ENCODE results near the gene RGS4.

The RGS4 gene

DNA sequence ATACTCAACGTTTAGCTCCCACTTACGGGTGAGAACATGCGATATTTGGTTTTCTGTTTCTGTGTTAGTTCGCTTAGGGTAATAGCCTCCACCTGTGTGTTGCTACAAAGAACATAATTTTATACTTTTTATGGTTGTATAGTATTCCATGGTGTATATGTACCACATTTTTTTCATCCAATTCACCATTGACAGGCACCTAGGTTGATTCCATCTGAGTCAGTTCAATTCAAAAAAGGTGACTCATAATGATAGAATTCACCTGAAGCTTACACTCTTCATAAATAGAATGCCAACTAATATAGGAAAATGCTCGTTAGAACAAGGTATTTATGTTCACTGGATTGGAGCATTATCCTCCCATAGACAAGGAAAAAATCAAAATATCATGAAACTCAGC is 38.5 kb downstream of the RGS4 start:
- FAIRE-seq (no peak), DNase-seq (ENCODE audit: insufficient read length, low spot score) (no peak)
- TF ChIP-seq POU2F2 (IDR thresholded peaks at IDR 0.05; ENCODE audit: low read depth, low read length) (no peak), POLR2A (IDR thresholded peaks at IDR 0.05; ENCODE audit: low read depth, low read length) (no peak), TAF1 (IDR thresholded peaks at IDR 0.05; ENCODE audit: low read depth, low read length) (no peak), POLR2AphosphoS5 (IDR thresholded peaks at IDR 0.05; ENCODE audit: low read depth, low read length) (no peak), PAX5 (IDR thresholded peaks at IDR 0.05; ENCODE audit: insufficient read depth, low read length, severe bottlenecking) (no peak), SPI1 (IDR thresholded peaks at IDR 0.05; ENCODE audit: low read depth, low read length) (no peak)

DNA sequence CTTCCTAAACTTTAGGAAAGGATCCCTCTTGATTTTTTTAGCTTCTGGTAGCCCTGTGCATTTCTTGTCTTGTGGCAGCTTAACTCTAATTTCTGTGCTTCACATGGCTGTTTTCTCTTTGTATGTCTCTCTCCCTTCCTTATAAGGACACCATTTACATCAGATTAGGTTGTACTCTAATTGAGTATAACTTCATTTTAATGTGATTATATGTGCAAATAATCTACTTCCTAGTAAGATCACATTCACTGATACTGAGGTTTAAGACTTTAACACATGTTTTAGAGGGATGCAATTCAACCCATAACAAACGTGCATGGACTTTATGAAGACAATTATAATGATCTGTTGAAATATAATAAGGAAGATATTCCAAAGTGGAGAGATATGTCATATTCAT is 46.7 kb downstream of the RGS4 start:
- TF ChIP-seq POLR2A (IDR thresholded peaks at IDR 0.05; ENCODE audit: low read depth, low read length) (no peak), TAF1 (IDR thresholded peaks at IDR 0.05; ENCODE audit: low read depth, low read length) (no peak), SPI1 (IDR thresholded peaks at IDR 0.05; ENCODE audit: low read depth, low read length) (no peak), POU2F2 (IDR thresholded peaks at IDR 0.05; ENCODE audit: low read depth, low read length) (no peak), PAX5 (IDR thresholded peaks at IDR 0.05; ENCODE audit: insufficient read depth, low read length, severe bottlenecking) (no peak), POLR2AphosphoS5 (IDR thresholded peaks at IDR 0.05; ENCODE audit: low read depth, low read length) (no peak)
- FAIRE-seq (no peak), DNase-seq (ENCODE audit: insufficient read length, low spot score) (no peak)

DNA sequence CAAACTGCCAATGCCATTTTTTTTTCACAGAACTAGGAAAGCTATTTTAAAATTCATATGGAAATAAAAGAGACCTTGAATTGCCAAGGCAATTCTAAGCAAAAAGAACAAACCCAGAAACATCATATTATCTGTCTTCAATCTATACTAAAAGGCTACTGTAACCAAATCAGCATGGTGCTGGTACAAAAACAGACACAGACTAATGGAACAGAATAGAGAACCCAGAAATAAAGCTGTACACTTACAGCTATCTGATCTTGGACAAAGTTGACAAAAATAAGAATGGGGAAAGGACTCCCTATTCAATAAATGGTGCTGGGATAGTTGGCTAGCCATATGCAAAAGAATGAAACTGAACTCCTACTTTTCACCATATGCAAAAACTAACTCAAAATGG is 50.5 kb downstream of the RGS4 start:
- DNase-seq (ENCODE audit: insufficient read length, low spot score): no peak
- TF ChIP-seq POU2F2 (IDR thresholded peaks at IDR 0.05; ENCODE audit: low read depth, low read length) (no peak), PAX5 (IDR thresholded peaks at IDR 0.05; ENCODE audit: insufficient read depth, low read length, severe bottlenecking) (no peak), TAF1 (IDR thresholded peaks at IDR 0.05; ENCODE audit: low read depth, low read length) (no peak), POLR2AphosphoS5 (IDR thresholded peaks at IDR 0.05; ENCODE audit: low read depth, low read length) (no peak), SPI1 (IDR thresholded peaks at IDR 0.05; ENCODE audit: low read depth, low read length) (no peak), POLR2A (IDR thresholded peaks at IDR 0.05; ENCODE audit: low read depth, low read length) (no peak)
- no peak for FAIRE-seq

DNA sequence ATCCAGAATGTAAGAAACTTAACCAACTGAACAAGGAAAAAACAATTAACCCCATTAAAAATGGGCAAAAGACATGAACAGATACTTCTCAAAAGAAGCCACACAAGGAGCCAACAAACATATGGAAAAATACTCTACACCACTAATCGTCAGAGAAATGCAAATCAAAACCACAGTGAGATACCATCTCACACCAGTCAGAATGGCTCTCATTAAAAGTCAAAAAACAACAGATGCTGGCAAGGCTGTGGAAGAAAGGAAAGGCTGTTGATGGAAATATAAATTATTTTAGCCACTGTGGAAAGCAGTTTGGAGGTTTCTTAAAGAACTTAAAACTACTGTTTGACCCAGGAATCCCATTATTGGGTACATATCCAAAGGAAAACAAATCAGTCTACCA is 51.2 kb downstream of the RGS4 start:
- TF ChIP-seq TAF1 (IDR thresholded peaks at IDR 0.05; ENCODE audit: low read depth, low read length) (no peak), POU2F2 (IDR thresholded peaks at IDR 0.05; ENCODE audit: low read depth, low read length) (no peak), SPI1 (IDR thresholded peaks at IDR 0.05; ENCODE audit: low read depth, low read length) (no peak), POLR2A (IDR thresholded peaks at IDR 0.05; ENCODE audit: low read depth, low read length) (no peak), POLR2AphosphoS5 (IDR thresholded peaks at IDR 0.05; ENCODE audit: low read depth, low read length) (no peak), PAX5 (IDR thresholded peaks at IDR 0.05; ENCODE audit: insufficient read depth, low read length, severe bottlenecking) (no peak)
- FAIRE-seq (no peak), DNase-seq (ENCODE audit: insufficient read length, low spot score) (no peak)

DNA sequence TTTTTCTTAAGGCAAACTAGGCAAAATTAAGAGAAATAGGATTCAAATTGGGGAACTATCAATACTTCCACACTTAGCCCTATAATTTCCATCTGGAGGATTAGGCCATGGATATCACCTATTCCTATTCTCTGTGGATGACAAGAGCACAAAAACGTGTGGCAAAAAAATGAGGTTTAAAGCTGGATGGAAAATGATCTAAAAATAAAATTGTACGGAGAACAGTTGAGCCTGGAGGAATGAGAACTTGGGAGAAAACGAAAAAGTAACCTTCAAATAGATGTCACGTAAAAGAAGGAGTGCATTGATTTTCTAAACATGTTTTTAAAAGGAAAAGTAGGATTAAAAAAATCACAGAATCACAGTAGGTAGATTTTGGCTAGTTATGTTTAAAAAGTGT is 55.7 kb downstream of the RGS4 start:
- DNase-seq (ENCODE audit: insufficient read length, low spot score): no peak
- no peak for FAIRE-seq
- TF ChIP-seq SPI1 (IDR thresholded peaks at IDR 0.05; ENCODE audit: low read depth, low read length) (no peak), POLR2AphosphoS5 (IDR thresholded peaks at IDR 0.05; ENCODE audit: low read depth, low read length) (no peak), POU2F2 (IDR thresholded peaks at IDR 0.05; ENCODE audit: low read depth, low read length) (no peak), POLR2A (IDR thresholded peaks at IDR 0.05; ENCODE audit: low read depth, low read length) (no peak)
